ENCODE results near the gene CLMN.

The CLMN gene

DNA sequence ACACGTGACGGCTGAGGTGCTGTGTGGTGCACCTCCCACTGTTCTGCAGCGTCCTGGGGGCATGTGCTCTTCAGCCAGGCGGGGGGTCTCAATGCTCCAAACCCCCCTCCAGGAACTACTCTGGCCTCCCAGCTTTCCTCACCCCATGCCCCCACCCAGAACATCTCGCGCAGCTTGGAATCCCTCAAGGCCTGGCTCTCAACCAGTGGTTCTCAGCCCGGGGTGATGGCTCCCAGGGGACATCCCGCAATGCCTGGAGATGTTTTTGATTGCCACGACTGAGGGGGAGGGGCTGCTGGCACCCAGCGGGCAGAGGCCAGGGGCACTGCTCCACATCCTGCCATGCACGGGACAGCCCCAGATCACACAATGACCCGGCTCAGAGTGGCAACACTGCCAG is 83.5 kb downstream of the CLMN start:
- H3K4me3 ChIP-seq (ENCODE audit: low read depth, low read length), result no peak overlapping the region
- TF ChIP-seq, protein P1, sequence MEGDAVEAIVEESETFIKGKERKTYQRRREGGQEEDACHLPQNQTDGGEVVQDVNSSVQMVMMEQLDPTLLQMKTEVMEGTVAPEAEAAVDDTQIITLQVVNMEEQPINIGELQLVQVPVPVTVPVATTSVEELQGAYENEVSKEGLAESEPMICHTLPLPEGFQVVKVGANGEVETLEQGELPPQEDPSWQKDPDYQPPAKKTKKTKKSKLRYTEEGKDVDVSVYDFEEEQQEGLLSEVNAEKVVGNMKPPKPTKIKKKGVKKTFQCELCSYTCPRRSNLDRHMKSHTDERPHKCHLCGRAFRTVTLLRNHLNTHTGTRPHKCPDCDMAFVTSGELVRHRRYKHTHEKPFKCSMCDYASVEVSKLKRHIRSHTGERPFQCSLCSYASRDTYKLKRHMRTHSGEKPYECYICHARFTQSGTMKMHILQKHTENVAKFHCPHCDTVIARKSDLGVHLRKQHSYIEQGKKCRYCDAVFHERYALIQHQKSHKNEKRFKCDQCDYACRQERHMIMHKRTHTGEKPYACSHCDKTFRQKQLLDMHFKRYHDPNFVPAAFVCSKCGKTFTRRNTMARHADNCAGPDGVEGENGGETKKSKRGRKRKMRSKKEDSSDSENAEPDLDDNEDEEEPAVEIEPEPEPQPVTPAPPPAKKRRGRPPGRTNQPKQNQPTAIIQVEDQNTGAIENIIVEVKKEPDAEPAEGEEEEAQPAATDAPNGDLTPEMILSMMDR (IDR thresholded peaks at IDR 0.05; ENCODE audit: borderline replicate concordance, insufficient read depth, low read depth, low read length), result no peak

DNA sequence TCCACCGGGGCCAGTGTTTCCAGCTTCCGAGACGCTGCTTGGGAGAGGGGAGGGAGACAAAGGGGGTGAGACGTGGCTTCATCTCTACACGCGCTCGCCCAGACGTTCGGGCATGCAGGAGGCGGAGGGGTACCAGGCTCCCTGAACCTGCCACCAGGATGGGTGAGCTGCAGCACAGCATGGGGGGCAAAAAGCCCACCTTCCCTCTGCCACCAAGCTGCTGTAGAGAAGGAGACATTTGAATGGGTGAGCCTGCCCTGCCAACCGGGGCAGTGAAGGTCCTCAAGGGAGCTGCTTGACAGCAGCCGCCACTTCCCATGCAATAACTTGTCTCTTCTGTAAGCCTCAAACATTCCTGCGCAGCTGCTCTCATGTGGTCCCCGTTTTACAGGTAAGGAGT is 83.9 kb downstream of the CLMN start:
- TF ChIP-seq, protein P1 (IDR thresholded peaks at IDR 0.05; ENCODE audit: borderline replicate concordance, insufficient read depth, low read depth, low read length), result no peak

DNA sequence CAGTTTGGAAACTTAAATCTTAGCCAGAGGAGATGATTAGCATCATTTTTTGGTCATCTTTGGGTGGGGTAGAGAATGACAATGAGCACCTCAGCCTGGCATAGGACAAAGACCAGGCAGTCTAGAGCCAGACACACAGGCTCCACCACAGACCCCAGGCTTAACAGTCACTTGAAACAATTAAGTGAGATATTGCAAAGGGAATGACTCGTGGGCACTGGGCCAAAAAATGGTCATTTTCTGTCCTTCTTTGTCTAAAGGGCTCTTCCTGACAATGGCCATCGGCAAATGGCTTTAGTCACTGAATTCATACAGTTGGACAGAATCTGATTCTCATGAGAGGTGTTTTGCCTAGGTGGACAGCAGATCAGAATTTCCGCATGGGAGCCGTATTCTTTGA is 84.4 kb downstream of the CLMN start:
- TF ChIP-seq, protein P1 (IDR thresholded peaks at IDR 0.05; ENCODE audit: borderline replicate concordance, insufficient read depth, low read depth, low read length), result no peak
- H3K4me3 ChIP-seq (ENCODE audit: low read depth, low read length), result no peak overlapping the region

More for the DNA sequence above, 83.9 kb downstream of the CLMN start:
- no peak overlapping the region for H3K4me3 ChIP-seq (ENCODE audit: low read depth, low read length)

DNA sequence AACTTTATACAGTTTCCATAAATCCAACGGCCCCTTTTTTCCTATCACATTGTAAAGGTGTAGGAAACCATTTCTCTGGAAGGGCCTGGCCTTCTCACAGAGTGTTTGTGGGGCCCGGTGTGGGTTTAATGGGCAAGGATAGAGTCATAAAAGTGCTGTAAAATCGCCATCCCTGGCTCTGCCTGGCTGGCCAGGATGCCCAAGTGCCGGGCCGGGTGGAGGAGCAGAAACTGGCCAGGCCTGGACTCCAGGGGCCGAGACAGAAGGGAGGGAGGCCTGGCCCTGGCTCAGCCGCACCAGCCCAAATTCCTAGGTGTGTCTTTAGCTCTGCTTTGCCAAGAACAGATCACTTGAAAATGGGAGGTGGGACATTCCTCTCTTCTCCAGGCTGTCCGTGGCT is 85.3 kb downstream of the CLMN start:
- no peak overlapping the region for H3K4me3 ChIP-seq (ENCODE audit: low read depth, low read length)
- TF ChIP-seq, protein P1 (IDR thresholded peaks at IDR 0.05; ENCODE audit: borderline replicate concordance, insufficient read depth, low read depth, low read length), result no peak

DNA sequence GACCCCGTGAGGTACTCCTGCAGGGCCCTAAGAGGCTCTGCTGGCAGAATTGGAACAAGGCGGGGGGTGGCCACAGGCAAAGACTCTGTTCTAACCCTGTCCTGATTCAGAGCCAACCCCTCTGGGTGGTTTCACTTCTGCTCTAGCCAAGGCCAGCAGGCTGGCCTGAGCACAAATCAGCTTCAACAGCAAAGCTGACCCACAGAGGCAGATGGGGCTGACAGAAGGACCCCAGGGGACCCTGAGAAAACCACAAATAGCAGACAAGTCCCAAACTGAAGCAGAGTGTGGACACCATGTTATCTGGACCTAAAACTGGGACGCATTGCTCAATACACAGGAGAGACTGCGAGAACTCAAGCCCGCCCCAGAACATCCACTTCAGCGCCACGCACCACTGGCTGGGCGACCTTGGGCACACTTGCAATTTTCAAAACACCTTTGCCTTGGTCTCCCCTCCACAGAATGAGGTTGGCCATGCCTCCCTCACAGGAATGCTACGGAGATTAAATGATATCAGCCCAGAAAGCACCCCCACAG is 85.9 kb downstream of the CLMN start:
- peak overlapping the region; percentile 15 for H3K4me3 ChIP-seq (ENCODE audit: low read depth, low read length)
- TF ChIP-seq, protein P1 (IDR thresholded peaks at IDR 0.05; ENCODE audit: borderline replicate concordance, insufficient read depth, low read depth, low read length), result no peak

DNA sequence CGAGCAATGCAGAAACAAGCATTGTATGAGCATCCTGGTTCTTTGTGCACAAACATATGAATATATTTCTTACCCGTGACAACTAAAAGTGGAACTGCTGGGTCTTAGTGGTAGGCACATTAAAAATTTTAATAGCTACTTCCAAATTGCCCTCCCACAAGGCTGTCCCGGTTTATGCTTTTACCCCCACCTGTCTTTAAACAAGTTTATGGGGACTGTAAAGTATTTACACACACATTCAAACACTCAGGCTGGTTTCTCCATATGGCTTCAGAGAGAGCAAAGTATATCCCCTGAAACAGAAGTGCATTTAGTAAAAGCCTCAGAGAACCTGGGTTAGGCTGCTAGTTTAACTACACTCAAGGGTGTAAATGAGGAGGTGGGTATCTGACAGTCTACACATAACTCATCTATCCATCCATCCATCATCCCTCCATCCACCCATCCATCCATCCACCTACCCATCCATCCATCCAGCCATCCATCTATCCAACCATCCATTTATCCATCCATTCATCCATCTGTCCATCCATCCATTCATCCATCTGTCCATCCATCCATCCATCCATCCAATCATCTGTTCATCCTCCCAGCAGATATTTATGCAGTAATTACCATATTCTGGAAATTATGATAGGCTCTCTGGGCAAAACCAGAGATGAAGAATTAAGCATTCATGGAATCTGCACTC is 86.7 kb downstream of the CLMN start:
- TF ChIP-seq, protein P1 (IDR thresholded peaks at IDR 0.05; ENCODE audit: borderline replicate concordance, insufficient read depth, low read depth, low read length), result no peak
- no peak overlapping the region for H3K4me3 ChIP-seq (ENCODE audit: low read depth, low read length)

DNA sequence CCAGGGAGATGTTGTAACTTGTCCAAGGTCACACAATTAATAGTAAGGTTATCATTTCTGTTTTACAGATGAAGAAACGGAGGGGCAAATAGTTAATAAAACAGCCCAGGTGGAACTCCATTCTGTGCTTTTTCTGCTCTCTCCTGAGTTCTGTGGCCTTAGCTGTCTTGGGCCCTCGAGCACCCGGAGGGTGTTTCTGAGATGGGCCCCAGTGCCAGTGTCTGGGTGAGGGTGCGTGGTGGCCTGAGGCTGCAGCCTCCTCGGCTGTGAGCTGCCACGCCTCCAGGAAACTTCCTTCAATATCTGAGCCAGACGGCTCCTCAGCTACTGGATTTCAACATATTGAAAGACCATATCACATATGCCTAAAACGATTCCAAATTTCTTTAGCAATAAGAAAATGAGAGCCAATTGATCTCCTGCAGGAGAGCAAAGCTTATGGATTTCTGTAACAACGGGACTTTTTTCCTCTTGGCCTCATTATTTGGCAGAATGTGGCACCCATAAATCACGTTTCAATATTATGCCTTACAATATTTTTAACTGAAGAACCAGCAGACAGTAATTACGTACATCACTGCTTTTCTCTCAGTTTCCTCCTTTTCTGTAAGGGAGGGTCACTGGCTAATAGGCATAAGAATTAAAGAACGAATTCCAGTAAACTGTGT is 87.6 kb downstream of the CLMN start:
- no peak overlapping the region for H3K4me3 ChIP-seq (ENCODE audit: low read depth, low read length)
- TF ChIP-seq, protein P1 (IDR thresholded peaks at IDR 0.05; ENCODE audit: borderline replicate concordance, insufficient read depth, low read depth, low read length), result no peak

Measured in GM12875 (cell line).